ENCODE results near the gene EHMT2. TPM values are rescaled to one million over a fixed set of nuclear protein-coding genes. Genes with fewer than 3 reads are reported as not detected.

Gene EHMT2
- total and polyA plus RNA-seq, 2 of the 13 experiments (the other 11 are each of a cell fraction or from before 2014, with no cell fraction given), result 55.2 to 69.2 TPM

DNA sequence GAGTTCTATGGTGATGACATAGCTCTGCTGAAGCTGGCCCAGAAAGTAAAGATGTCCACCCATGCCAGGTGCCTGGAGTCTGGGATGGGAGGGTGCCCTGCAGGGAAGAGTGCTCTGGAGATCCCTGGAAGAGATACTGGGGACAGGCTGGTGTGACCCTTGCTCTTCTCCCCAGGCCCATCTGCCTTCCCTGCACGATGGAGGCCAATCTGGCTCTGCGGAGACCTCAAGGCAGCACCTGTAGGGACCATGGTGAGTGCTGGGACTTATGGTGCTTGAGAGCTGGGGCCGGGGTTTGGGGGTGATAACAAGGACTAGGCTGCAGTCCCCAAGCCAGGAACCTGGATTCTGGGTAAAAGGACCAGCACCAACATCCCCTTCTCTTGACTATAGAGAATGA, 46.2 kb upstream of the EHMT2 start:
- TF ChIP-seq FOXC1 (CRISPR knock-in tag; IDR thresholded peaks at IDR 0.05; ENCODE audit: borderline replicate concordance) (0 out of 2 replicates have a peak, but pooled peaks have one; percentile 61), ZNF644 (CRISPR knock-in tag; IDR thresholded peaks at IDR 0.05; ENCODE audit: low read depth) (no peak)
- BruUV-seq (replicated peaks), result no TSS peak
- ChIA-PET CTCF (ENCODE audit: low intra/inter-chr PET ratio, low total read pairs) (no interaction called here), POLR2A (interaction anchor here (1.4 to 5.1 kb wide), 3 partner anchors 15 to 81 kb away, joined by 3 to 151 read pairs (median 4); partner anchors contain the start of genes C2, NELFE, NEU1 and SKIC2)
- no peaks in the 10 kb centered on the region; a peak in 1 of 5 replicates for H3K27me3 ChIP-seq (ENCODE audit: control insufficient read depth in 1 of 2, insufficient read depth in 2 of 2, low read length in 2 of 2)
- H3K9ac ChIP-seq (ENCODE audit: insufficient read depth, low read depth, low read length), result no peak overlapping the region
- peak overlapping the region; percentile 9 for H3K27ac ChIP-seq (ENCODE audit: extremely low read length, insufficient read depth, low read length)
- no peaks in the 10 kb centered on the region for H3K9me3 ChIP-seq (ENCODE audit: low read length)
- H3K4me3 ChIP-seq (replicated peaks in 1 of 3; ENCODE audit: insufficient read depth in 1 of 3, low read depth in 2 of 3, low read length in 3 of 3), result no peak overlapping the region
- DNase-seq (ENCODE audit: low spot score), result no peak
- no peaks in the 10 kb centered on the region for H4K20me1 ChIP-seq (ENCODE audit: insufficient read depth, low read length)
- H2AFZ ChIP-seq (ENCODE audit: low read length), result no peak overlapping the region
- ATAC-seq, result no peak
- no peak for FAIRE-seq
- 87% methylated on average over 3 of the region's 3 CpGs for WGBS (ENCODE audit: low lambda C conversion rate)
- no peak overlapping the region for H3K4me2 ChIP-seq (ENCODE audit: low read depth, low read length)
- H3K4me1 ChIP-seq (ENCODE audit: insufficient read depth, low read length), result peaks cover 92% of the 10 kb centered on the region
- in situ Hi-C loops (cut with HindIII; ENCODE audit: extremely low pct_ligation_motif_present, low pct_unique_long_range_greater_than_20kb), result no loop called here
- intact Hi-C loops (cut with micrococcal nuclease; ENCODE audit: unreplicated experiment), result loop anchor here (2.0 kb wide), 1 partner anchor 41 kb away; the partner anchor contains the start of gene ZBTB12
- peaks cover 22% of the 10 kb centered on the region for H3K79me2 ChIP-seq (ENCODE audit: insufficient read depth, low read length)
- peaks cover 3 to 51% of the 10 kb centered on the region in 2 experiments; a peak in 4 of 5 replicates for H3K36me3 ChIP-seq (replicated peaks in 1 of 2; ENCODE audit: control insufficient read depth in 1 of 2, insufficient read depth in 2 of 2, low read length in 2 of 2)

DNA sequence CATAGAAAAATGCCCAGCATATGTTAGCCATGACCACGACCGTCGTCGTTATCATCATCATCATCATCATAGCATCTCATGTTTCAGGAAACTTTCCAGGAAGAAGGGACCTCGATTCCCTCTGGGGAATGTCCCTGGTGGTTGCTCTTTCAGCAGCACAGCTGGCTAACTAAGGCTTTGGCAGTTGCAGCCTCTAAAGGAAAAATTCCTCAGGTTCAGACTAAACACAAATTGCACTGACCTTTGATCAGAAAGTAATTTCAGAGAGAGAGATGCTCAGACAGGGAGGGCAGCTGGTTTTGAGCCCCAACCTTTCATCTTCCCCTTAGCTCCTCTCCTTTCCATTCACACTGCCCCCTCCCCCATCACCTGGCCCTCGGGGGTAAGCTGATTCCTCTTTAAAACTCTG, 42.8 kb upstream of the EHMT2 start:
- Histone ChIP-seq H3K36me3 (replicated peaks in 1 of 2; ENCODE audit: control insufficient read depth in 1 of 2, insufficient read depth in 2 of 2, low read length in 2 of 2) (peaks cover 6 to 34% of the 10 kb centered on the region in 2 experiments; a peak in 4 of 5 replicates), H3K27ac (ENCODE audit: extremely low read length, insufficient read depth, low read length) (peak overlapping the region; percentile 48), H3K4me1 (ENCODE audit: insufficient read depth, low read length) (peaks cover 62% of the 10 kb centered on the region), H3K27me3 (ENCODE audit: control insufficient read depth in 1 of 2, insufficient read depth in 2 of 2, low read length in 2 of 2) (no peaks in the 10 kb centered on the region), H4K20me1 (ENCODE audit: insufficient read depth, low read length) (no peaks in the 10 kb centered on the region), H3K9ac (ENCODE audit: insufficient read depth, low read depth, low read length) (no peak overlapping the region), H3K79me2 (ENCODE audit: insufficient read depth, low read length) (no peaks in the 10 kb centered on the region), H3K4me2 (ENCODE audit: low read depth, low read length) (peak overlapping the region; percentile 22), H2AFZ (ENCODE audit: low read length) (no peak overlapping the region), H3K4me3 (replicated peaks in 1 of 3; ENCODE audit: insufficient read depth in 1 of 3, low read depth in 2 of 3, low read length in 3 of 3) (no peak overlapping the region), H3K9me3 (ENCODE audit: low read length) (no peaks in the 10 kb centered on the region)
- CTCF ChIA-PET (ENCODE audit: low intra/inter-chr PET ratio, low total read pairs), result interaction anchor here (1.2 kb wide), 1 partner anchor 12 kb away, joined by 3 read pairs; no protein-coding TSS in a partner anchor
- ATAC-seq (peak; percentile 59), DNase-seq (ENCODE audit: low spot score) (peak; percentile 78), FAIRE-seq (peak; percentile 93)
- POLR2A ChIA-PET, result interaction anchor here (0.8 to 3.0 kb wide), 11 partner anchors 10 to 149 kb away, joined by 3 to 47 read pairs (median 6); partner anchors contain the start of genes C2, NEU1 and ZBTB12
- intact Hi-C loops (cut with micrococcal nuclease; ENCODE audit: unreplicated experiment) (no loop called here), in situ Hi-C loops (cut with HindIII; ENCODE audit: extremely low pct_ligation_motif_present, low pct_unique_long_range_greater_than_20kb) (no loop called here)
- 6% methylated on average over 6 of the region's 6 CpGs for WGBS (ENCODE audit: low lambda C conversion rate)
- no TSS peak for BruUV-seq (replicated peaks)
- TF ChIP-seq SMAD3 (CRISPR knock-in tag; IDR thresholded peaks at IDR 0.05), result peak; percentile 17; the same call in 1 of the 2 replicates
- TF ChIP-seq MED13 (CRISPR knock-in tag; IDR thresholded peaks at IDR 0.05), result no peak
- 0 out of 2 replicates have a peak, but pooled peaks have one; percentile 14 for TF ChIP-seq KDM6A (CRISPR knock-in tag; IDR thresholded peaks at IDR 0.05; ENCODE audit: low read depth)
- peak; percentile 22; the same call in 1 of the 2 replicates for TF ChIP-seq NCOA2 (CRISPR knock-in tag; IDR thresholded peaks at IDR 0.05)
- TF ChIP-seq ZFP37 (CRISPR knock-in tag; IDR thresholded peaks at IDR 0.05; ENCODE audit: borderline replicate concordance), result no peak
- TF ChIP-seq, protein P1, sequence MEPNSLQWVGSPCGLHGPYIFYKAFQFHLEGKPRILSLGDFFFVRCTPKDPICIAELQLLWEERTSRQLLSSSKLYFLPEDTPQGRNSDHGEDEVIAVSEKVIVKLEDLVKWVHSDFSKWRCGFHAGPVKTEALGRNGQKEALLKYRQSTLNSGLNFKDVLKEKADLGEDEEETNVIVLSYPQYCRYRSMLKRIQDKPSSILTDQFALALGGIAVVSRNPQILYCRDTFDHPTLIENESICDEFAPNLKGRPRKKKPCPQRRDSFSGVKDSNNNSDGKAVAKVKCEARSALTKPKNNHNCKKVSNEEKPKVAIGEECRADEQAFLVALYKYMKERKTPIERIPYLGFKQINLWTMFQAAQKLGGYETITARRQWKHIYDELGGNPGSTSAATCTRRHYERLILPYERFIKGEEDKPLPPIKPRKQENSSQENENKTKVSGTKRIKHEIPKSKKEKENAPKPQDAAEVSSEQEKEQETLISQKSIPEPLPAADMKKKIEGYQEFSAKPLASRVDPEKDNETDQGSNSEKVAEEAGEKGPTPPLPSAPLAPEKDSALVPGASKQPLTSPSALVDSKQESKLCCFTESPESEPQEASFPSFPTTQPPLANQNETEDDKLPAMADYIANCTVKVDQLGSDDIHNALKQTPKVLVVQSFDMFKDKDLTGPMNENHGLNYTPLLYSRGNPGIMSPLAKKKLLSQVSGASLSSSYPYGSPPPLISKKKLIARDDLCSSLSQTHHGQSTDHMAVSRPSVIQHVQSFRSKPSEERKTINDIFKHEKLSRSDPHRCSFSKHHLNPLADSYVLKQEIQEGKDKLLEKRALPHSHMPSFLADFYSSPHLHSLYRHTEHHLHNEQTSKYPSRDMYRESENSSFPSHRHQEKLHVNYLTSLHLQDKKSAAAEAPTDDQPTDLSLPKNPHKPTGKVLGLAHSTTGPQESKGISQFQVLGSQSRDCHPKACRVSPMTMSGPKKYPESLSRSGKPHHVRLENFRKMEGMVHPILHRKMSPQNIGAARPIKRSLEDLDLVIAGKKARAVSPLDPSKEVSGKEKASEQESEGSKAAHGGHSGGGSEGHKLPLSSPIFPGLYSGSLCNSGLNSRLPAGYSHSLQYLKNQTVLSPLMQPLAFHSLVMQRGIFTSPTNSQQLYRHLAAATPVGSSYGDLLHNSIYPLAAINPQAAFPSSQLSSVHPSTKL (CRISPR knock-in tag; IDR thresholded peaks at IDR 0.05), result peak; percentile 49
- TF ChIP-seq, protein P2, sequence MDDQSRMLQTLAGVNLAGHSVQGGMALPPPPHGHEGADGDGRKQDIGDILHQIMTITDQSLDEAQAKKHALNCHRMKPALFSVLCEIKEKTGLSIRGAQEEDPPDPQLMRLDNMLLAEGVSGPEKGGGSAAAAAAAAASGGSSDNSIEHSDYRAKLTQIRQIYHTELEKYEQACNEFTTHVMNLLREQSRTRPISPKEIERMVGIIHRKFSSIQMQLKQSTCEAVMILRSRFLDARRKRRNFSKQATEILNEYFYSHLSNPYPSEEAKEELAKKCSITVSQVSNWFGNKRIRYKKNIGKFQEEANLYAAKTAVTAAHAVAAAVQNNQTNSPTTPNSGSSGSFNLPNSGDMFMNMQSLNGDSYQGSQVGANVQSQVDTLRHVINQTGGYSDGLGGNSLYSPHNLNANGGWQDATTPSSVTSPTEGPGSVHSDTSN (CRISPR knock-in tag; IDR thresholded peaks at IDR 0.05; ENCODE audit: borderline replicate concordance), result no peak
- TF ChIP-seq ZBTB7A (CRISPR knock-in tag; IDR thresholded peaks at IDR 0.05), result no peak
- TF ChIP-seq MXI1 (IDR thresholded peaks at IDR 0.05; ENCODE audit: borderline replicate concordance, low read depth, low read length), result no peak
- no peak for TF ChIP-seq NPAS2 (CRISPR knock-in tag; IDR thresholded peaks at IDR 0.05; ENCODE audit: borderline replicate concordance)
- peak; percentile 22; the same call in 1 of the 2 replicates for TF ChIP-seq SMC3 (IDR thresholded peaks at IDR 0.05; ENCODE audit: low read length)
- TF ChIP-seq ZNF367 (CRISPR knock-in tag; IDR thresholded peaks at IDR 0.05; ENCODE audit: borderline replicate concordance), result no peak

Measured in HepG2 (cell line).